Activated CD8-positive, alpha-beta memory T cell treated with anti-CD3 and anti-CD28 coated beads for 48 hours (primary cell): Measurements from ENCODE around the gene STC2.

Source experiments
- DNase-seq, 3 experiments: peaks; one replicate each; pipeline ENCODE4 v3.0.0-alpha.2; 2020; ENCODE audit warnings: low read depth in 2 of 3, low spot score in 2 of 3

The STC2 gene

GRCh38 chr5:173329491-173330337, 1.5 kb upstream of the STC2 start:
- peak in 2 of 3 experiments; percentile 41 to 42 for DNase-seq

GRCh38 chr5:173328844-173329490, 753 bp upstream of the STC2 start:
- no peak for DNase-seq

- no peak for DNase-seq
Observed at GRCh38 chr5:173327084-173327947, 898 bp downstream of the STC2 start.

GRCh38 chr5:173326501-173326960, 1.7 kb downstream of the STC2 start:
- no peak for DNase-seq

GRCh38 chr5:173325091-173325698, 3.0 kb downstream of the STC2 start:
- no peak for DNase-seq

GRCh38 chr5:173324115-173325001, 3.9 kb downstream of the STC2 start:
- no peak for DNase-seq

- DNase-seq = no peak
Observed at GRCh38 chr5:173323799-173324114, 4.5 kb downstream of the STC2 start.

GRCh38 chr5:173323106-173323798, 5.0 kb downstream of the STC2 start:
- no peak for DNase-seq

- DNase-seq = no peak
Observed at GRCh38 chr5:173321886-173322285, 6.3 kb downstream of the STC2 start.

GRCh38 chr5:173320259-173320658, 8.0 kb downstream of the STC2 start:
- no peak for DNase-seq

GRCh38 chr5:173319646-173320045, 8.6 kb downstream of the STC2 start:
- DNase-seq = no peak

GRCh38 chr5:173318881-173319620, 9.2 kb downstream of the STC2 start:
- DNase-seq = no peak

- no peak for DNase-seq
Observed at GRCh38 chr5:173318330-173318729, 9.9 kb downstream of the STC2 start.

- DNase-seq = no peak
Observed at GRCh38 chr5:173317852-173318251, 10.4 kb downstream of the STC2 start.

GRCh38 chr5:173317091-173317730, 11.0 kb downstream of the STC2 start:
- no peak for DNase-seq

GRCh38 chr5:173316339-173317020, 11.7 kb downstream of the STC2 start:
- DNase-seq = no peak

GRCh38 chr5:173315495-173316338, 12.5 kb downstream of the STC2 start:
- DNase-seq = no peak
